GM12875 (cell line): ENCODE results near the gene CAB39.
"Not testable (repeated sequence)": the region's sequence is repeated elsewhere in the genome, so short reads cannot be mapped to it uniquely, and the experiment has no call there.

ENCODE experiments used
- H3K4me3 ChIP-seq: one replicate; pipeline ENCODE4 v1.5.1; 2011; ENCODE audit warnings: low read depth, low read length, control low read depth
- TF ChIP-seq, protein P1 (sequence below): IDR thresholded peaks from 2 replicates; pipeline ENCODE4 v1.5.1; 2011; ENCODE audit warnings: low read depth, mild to moderate bottlenecking, control low read depth, inconsistent platforms, low read length, moderate library complexity, borderline replicate concordance; ENCODE audit not compliant: insufficient read depth

CAB39 gene

DNA sequence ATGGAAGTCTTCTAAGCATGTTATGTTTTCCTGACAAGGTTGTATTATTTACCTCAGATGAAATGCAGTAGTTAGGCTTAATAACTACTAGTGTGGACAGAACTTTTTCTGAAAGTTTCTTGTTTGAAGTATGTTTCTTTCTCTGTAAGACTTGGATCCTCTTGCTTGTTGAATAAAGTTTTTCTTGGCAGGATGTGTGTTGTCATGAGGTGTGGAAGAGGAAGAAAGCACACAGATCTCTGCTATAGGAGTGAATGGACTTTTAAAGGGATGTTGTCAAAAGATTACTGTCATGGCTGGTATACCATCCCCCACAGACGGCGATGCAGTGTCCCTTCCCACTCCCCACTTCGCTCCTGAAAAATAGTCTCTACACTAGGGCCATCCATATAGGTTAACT, 2.6 kb downstream of the CAB39 start:
- TF ChIP-seq, protein P1, sequence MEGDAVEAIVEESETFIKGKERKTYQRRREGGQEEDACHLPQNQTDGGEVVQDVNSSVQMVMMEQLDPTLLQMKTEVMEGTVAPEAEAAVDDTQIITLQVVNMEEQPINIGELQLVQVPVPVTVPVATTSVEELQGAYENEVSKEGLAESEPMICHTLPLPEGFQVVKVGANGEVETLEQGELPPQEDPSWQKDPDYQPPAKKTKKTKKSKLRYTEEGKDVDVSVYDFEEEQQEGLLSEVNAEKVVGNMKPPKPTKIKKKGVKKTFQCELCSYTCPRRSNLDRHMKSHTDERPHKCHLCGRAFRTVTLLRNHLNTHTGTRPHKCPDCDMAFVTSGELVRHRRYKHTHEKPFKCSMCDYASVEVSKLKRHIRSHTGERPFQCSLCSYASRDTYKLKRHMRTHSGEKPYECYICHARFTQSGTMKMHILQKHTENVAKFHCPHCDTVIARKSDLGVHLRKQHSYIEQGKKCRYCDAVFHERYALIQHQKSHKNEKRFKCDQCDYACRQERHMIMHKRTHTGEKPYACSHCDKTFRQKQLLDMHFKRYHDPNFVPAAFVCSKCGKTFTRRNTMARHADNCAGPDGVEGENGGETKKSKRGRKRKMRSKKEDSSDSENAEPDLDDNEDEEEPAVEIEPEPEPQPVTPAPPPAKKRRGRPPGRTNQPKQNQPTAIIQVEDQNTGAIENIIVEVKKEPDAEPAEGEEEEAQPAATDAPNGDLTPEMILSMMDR, result no peak
- no peak overlapping the region for H3K4me3 ChIP-seq

DNA sequence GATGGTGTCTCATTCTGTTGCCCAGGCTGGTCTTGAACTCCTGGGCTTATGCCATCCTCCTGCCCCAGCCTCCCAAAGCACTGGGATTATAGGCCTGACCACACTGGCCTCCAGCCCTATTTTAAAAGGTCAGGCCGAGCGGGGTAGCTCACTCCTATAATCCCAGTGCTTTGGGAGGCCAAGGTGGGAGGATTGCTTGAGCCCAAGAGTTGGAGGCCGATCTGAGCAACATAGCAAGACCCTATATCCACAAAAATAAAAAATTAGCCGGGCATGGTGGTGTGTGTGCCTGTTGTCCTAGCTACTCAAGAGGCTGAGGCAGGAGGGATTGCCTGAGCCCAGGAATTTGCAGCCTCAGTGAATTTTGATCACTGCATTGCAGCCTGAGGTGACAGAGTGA, 3.9 kb downstream of the CAB39 start:
- TF ChIP-seq, protein P1, result no peak

DNA sequence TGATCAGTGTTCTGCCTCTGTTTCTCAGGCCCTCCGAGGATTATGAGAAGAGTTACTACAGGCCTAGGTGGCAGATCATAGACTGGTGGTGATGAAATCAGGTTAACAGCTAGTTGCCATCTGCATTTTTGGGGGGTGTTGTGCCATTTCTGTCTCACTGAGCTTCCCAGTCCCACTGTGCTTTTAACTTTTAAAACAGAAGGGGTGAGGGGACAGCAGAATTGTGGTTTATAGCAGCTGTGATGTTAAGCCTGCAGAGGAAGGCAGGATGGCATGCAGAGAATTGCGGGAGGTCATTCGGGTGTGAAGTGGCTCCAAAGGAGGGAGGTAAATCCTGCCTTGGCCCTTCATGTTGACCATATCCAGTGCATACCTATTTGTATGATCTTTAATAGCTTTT, 5.0 kb downstream of the CAB39 start:
- TF ChIP-seq, protein P1, result no peak
- no peak overlapping the region for H3K4me3 ChIP-seq

More for the DNA sequence above, 3.9 kb downstream of the CAB39 start:
- no peak overlapping the region for H3K4me3 ChIP-seq

DNA sequence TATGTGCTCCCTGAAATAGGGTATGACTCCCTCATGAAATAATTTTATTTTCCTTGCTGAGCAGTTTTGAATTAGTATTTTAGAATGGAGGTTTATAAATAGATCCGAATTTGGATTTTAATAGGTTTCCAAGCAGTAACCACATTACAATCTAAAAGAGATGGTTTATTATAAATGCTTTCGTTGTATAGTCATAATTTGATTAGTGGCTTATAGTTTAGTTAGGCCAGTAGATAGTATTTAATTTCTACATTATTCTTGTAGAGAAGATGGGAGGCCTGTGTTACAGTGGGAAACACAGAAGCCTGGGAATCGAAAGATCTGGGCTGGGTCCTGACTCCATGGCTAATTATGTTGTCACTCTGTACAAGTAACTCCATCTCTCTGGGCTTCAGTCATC, 6.7 kb downstream of the CAB39 start:
- no peak overlapping the region for H3K4me3 ChIP-seq
- TF ChIP-seq, protein P1, result no peak

DNA sequence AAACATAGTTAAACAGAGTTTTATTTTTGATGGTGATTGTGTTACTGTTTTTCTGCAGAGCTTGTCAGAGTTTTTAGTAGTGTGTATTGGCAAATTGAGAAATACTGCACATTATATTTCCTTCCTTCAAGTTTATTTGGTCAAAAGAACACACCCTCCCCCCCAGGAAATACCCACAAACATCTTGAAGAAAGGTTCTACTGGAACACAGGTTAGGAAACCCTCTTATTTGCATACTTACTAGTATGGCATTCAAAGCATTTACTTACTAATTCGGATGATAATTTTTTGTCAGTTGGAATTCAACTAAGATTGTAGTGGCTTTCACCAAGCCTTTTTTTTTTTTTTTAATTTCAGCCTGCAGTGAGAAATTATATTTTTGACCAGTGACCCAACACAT, 9.1 kb downstream of the CAB39 start:
- H3K4me3 ChIP-seq, result no peak overlapping the region
- TF ChIP-seq, protein P1, result no peak

DNA sequence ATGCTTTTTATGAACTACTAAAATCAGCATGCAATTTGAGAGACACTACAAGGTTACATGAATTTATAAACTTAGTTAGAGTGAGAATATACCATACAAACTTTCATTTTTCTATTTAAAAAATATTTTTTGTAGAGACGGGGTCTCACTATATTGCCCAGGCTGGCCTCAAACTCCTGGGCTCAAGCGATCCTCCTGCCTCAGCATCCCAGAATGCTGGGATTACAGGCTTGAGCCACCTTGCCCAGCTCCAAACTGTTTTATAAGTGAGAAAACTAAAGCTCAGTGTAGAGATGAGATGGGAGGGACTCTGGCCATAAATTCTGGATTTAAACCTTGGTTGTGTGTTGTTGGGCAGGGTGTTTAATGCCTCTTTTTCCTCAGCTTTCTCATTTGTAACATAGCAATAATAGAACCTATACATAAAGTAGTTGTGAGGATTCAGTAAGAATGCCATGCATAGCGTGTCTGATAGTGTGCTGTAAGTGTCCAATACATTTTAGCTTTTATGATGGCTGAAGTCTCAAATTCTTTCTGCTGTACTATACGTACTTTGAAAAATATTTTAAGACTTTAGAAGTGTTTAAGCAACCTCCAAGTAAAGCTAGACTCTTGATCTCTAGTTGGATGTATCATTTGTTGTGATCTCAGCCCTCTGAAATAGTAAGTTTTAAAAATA, 9.7 kb downstream of the CAB39 start:
- H3K4me3 ChIP-seq, result no peak overlapping the region
- TF ChIP-seq, protein P1, result no peak

DNA sequence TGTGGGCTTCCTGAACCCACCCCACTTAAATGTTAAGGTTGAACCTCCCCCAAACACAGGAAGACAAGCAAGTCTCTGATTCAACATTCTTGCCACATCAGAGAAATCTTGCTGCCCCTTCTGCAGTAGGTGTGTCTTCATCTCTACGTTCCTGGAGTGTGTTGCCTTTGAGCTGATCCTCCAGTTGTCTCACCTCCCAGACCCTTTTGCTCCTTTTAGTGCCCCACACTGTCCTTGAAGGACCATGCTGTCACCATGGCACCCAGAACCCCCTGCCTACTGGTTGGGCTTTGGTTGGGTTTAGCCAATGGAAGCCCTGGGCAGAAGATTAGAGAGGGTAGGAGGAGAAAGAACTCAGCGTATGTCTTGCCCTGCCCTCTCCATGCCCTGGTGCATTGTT, 10.7 kb downstream of the CAB39 start:
- TF ChIP-seq, protein P1, result no peak
- no peak overlapping the region for H3K4me3 ChIP-seq

DNA sequence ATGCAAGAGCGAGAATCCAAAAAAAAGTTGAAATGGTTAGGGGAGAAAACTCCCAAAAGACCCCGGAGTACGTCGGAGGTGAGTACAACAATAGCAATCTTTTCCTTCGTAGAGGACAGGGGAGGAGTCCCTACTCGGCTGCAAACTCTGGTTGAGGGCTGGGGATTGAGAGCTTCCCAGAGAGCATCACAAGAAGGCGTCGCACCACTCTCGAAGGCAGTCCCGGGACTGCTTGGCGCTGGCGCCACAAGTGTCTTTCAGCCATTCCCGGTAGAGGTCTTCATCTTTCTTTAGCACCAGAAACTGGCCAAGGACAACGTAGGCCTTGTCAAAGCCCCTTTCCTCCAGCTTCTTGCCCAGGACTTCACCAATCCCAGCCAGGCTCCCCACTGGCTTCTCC, 12.3 kb downstream of the CAB39 start:
- H3K4me3 ChIP-seq, result not testable (repeated sequence)
